Subcutaneous preadipocyte (primary cell): ENCODE results near the gene SERF2. TPM values are rescaled to one million over a fixed set of nuclear protein-coding genes. Genes with fewer than 3 reads are reported as not detected.

Experiments
- small RNA-seq: library from RNA; depleted of rRNA; stranded (forward); fragments of <200 nt; gene quantifications from one replicate; pipeline ENCODE3, GENCODE V24; 2012
- total RNA-seq: library from RNA; depleted of rRNA; stranded (reverse); fragments of >200 nt; gene quantifications from 2 replicates; pipeline ENCODE4 v1.2.3, GENCODE V29; 2012

The SERF2 gene
- 199 and 334 TPM in 2 replicates for total RNA-seq

DNA sequence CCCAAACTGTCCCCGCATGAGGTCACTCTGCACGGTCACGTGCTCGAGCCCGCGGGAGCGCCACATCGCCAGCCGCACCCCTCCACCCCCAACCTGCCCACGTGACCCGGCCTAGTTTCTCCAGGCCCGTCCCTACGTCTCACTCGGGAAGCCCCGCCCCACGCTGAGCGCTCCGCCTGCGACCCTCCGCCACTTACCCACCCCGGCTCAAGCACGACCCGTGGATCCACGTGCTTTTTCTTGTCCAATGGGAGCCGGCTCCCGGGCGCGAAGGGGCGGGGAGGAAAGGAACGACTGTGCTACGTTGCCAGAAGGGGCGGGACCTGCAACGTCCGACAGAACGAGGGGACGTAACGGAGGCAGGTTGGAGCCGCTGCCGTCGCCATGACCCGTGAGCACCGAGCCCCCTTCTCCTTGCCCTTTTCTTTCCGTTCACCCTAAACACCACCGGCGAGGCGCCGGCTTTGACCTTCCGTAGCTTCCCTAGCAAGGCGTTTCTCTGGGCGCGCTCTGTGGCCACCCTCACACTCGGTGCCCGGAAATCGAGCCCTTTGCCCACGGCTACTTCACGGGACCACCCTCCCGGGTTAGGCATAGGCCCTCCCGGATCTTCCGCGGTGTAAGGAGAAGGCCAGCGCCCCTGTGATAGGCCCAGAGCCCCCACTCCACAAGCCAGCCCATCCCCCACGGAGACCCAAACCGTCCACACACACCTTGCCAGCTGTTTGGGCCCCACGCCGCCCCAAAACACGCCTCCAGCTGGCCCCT lies at the start of gene SERF2:
Gene SERF2, plus strand, starts transcription at position 328 of the 768 bp plus-strand sequence. Its CDS starts 57 bp downstream, at position 385.

DNA sequence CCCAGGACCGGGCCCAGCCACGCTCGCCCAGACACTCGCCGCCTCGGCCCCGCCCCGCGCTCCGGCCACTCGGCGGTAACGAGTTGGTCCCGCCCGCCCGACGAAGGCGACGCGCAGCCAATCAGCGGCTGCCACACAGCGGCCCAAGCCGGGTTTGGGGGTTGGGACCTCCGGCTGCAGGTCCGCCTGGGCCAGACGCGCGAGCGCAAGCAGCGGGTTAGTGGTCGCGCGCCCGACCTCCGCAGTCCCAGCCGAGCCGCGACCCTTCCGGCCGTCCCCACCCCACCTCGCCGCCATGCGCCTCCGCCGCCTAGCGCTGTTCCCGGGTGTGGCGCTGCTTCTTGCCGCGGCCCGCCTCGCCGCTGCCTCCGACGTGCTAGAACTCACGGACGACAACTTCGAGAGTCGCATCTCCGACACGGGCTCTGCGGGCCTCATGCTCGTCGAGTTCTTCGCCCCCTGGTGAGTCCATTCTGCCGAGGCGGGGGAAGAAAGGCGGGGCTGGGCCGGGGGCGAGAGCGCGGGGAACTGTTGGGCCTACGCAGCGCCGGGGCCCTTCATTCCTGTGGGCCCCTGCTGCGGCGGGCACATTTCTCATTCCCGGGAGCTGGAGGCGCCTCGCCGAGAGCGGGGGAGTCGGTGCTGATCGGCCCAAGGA lies 45.7 kb upstream of the SERF2 start, which contains the start of gene PDIA3:
Gene PDIA3, plus strand, starts transcription at position 194 of the 658 bp plus-strand sequence. Its CDS starts 102 bp downstream, at position 296.

DNA sequence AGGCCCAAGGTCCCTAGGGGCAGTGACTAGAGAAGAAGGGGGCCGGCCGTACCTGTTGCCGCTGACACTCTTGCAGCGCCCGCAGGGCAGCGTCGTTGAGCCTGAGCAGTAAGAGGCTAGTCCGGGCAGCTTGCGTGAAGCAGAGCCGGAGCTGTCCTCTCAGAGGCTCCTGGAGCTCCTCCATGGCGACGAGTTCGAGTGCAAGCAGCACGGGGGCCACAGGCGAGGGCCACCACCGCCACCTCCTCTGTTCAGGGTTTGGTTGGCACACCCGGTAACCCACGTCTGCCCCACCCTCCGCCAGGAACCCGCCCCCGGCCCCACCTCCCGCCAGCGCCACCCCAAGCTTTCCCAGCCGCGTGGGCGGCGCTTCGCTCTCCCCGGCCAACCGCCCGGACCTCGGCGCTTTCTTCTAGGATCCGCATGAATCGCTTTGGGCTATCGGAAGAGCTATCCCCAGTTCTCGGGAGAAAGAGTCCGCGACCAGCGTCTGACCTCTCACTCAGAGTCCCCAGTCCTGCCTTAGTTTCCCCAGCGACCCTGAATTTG lies 15.3 kb upstream of the SERF2 start, which contains the start of gene ELL3:
Gene ELL3, minus strand, starts transcription at position 249 of the 549 bp plus-strand sequence. Its CDS starts 65 bp downstream, at position 184.

DNA sequence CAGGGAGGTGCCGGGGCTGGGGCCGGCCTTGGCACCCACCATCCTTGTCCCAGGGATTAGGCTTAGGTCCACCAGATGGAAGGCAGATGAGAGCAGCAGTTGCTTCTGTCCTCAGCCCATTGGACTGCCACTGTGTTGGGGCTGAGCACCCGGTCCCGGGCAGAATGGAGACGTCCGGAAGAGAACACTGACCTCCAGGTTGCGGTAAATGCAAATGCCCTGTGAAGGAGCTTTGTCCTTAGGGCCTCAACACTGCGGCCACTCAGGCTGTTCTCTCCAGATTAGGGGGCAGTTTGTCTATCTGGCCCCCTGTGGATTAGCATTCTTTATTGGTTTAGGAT lies 7.8 kb downstream of the SERF2 start, which contains the start of gene SERINC4:
Gene SERINC4, minus strand, starts transcription at position 276 of the 341 bp plus-strand sequence. Its CDS starts 234 bp downstream, at position 42.

DNA sequence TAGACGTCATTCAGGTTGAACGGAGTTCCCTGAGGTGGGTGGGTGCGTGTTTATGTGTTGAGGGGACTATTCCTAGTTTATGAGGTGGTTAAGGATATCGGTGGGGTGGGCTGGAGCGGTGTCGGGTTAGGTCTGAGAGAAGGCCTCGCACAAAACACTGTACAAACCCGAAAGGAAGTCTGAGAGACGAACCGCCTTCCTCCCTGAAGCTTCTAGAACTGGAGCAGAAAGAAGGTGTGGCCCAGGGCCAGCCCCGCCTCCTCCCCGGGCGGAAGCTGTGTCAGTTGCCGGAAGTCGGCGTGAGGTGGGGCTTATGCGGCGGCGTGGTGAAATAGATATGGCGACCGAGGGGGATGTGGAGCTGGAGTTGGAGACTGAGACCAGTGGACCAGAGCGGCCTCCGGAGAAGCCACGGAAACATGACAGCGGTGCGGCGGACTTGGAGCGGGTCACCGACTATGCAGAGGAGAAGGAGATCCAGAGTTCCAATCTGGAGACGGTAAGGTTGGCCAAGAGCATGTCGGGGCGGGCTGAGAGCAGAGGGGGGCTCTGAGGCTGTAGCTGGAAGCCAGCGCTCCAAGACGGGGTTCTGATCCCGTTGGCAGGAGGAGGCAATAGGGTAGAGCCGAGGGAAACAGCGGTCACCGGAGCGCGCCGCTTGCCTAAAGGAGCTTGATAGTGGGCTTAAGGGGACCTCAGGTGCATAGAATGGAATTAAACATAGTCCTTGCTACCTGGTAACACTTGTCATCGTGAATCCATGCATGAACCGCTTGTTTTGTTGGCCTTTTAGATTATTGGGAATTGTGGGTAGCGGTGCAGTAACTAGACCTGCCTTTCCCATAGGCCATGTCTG lies 8.4 kb downstream of the SERF2 start, which contains the start of gene HYPK:
Gene HYPK, plus strand, starts transcription at position 314 of the 856 bp plus-strand sequence. Its CDS starts 24 bp downstream, at position 338.

DNA sequence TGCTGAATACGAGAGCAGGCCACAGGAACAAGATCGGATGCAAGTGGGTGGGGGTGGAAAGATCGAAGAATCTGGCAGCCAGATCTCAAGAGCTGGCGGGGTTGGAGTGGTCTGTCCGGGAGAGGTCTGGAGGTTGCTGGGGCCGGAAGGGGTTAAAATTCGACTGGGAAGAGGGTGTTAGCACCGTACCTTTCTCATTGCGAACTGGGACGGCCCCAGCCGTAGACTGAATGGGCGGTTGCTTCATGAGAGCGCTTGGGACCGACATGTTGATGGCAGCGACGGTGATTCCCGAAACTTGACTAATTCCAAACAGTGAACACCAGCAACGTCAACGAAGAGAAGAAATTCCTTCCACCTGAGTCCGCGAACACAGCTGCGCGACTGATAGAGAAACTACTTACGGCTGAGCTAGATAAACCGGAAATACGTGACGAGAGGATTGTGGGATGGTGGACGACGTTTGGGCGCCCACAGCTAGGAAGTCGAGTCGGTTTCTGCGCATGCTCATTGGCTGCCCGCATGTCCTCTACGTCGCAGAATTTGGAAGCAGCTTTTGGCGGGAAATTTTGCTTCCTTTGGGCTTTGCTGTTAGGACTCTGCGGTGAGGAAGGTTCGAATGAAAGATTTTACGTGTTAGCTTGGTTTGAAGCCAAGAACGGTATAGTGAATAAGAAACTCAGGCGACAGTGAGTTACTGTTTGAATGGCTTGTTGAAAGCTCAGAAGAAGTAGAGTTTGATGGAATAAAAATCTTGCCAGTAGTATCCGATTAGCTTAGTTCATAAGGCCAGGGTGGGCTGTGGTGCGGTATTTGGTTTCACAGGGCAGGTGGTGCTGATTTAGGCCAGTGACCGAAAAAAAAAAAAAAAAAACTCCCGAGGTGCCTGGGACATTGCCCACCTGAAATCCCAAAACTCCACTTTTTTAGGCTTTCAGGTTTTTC lies 32.5 kb downstream of the SERF2 start, which contains the start of gene MFAP1:
Gene MFAP1, minus strand, starts transcription at position 389 of the 945 bp plus-strand sequence. Its CDS starts 121 bp downstream, at position 268.

DNA sequence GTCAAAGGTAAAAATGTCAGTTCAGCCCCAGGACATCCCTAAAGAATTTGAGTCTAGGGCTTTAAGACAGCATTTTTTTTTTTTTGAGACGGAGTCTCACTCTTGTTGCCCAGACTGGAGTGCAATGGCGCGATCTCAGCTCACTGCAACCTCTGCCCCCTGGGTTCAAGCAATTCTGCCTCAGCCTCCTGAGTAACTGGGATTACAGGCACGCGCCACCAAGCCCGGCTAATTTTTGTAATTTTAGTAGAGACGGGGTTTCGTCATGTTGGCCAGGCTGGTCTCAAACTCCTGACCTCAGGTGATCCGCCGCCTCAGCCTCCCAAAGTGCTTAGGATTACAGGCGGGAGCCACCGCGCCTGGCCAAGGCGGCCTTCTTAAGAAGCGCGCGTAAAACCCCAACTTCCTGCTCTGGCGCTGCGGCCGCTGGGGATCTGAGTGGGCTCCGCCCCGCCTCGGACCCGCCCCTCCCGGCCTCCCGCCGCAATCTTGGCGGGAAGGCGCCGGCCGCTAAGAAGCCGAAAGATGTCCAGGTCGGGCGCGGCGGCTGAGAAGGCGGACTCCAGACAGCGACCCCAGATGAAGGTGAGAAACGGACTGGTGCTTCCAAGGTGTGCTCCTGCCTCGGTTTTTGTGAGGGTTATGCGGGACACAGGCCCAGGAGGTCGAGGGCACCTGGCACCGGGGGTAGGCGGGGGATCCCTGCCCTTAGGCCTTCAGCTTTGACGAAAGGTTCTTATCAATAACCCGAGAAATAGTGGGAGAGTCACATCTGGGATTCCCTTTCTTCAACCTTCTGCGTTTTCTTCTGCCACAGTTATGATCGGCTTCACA lies 34.6 kb downstream of the SERF2 start, which contains the start of gene WDR76:
Gene WDR76, plus strand, starts transcription at position 495 of the 834 bp plus-strand sequence. Its CDS starts 31 bp downstream, at position 526.

Small RNA genes within 50 kb of the gene (small RNA-seq; reads per million reads assigned to genes)
- gene MIR1282: not detected

Other genes starting within 250 kb of the SERF2 start
- 12.5 and 24.8 TPM in 2 replicates for gene PPIP5K1, start 202.1 kb upstream of the SERF2 start, total RNA-seq
- gene CKMT1B, start 198.3 kb upstream of the SERF2 start, total RNA-seq: not detected in 2 replicates
- 0.73 TPM in 1 of 2 replicates, not detected in the other for gene STRC, start 173.5 kb upstream of the SERF2 start, total RNA-seq
- 0.39 and 1.5 TPM in 2 replicates for gene CATSPER2, start 143.5 kb upstream of the SERF2 start, total RNA-seq
- gene CKMT1A, start 98.5 kb upstream of the SERF2 start, total RNA-seq: not detected in 2 replicates
- 125 and 138 TPM in 2 replicates for gene PDIA3, start 45.9 kb upstream of the SERF2 start, total RNA-seq
- gene ELL3, start 15.4 kb upstream of the SERF2 start, total RNA-seq: 0.37 and 0.78 TPM in 2 replicates
- gene SERINC4, start 7.9 kb downstream of the SERF2 start, total RNA-seq: 0.20 TPM in 1 of 2 replicates, not detected in the other
- gene HYPK, start 8.3 kb downstream of the SERF2 start, total RNA-seq: 7.2 and 8.1 TPM in 2 replicates
- gene MFAP1, start 32.4 kb downstream of the SERF2 start, total RNA-seq: 17.6 and 18.8 TPM in 2 replicates
- gene WDR76, start 34.7 kb downstream of the SERF2 start, total RNA-seq: 15.4 and 31.7 TPM in 2 replicates